ENCODE results near the gene NUAK2. TPM values are rescaled to one million over a fixed set of nuclear protein-coding genes. Genes with fewer than 3 reads are reported as not detected.

NUAK2 gene
- total and polyA plus RNA-seq, 4 donors: 1.3 to 2.4 (median 2.1) TPM

- no peak for DNase-seq (ENCODE audit: low spot score)
- peaks cover 0 to 3% (median under 1%) of the 10 kb centered on the region in 4 donors for H3K4me1 ChIP-seq (ENCODE audit: control insufficient read depth in 4 of 4, insufficient read depth in 4 of 4, low read length in 3 of 4)
- no peak overlapping the region for H3K27ac ChIP-seq (ENCODE audit: low read depth in 1 of 2, low read length in 2 of 2)
- H3K9me3 ChIP-seq (ENCODE audit: control insufficient read depth in 4 of 4, low read length in 3 of 4): no peaks in the 10 kb centered on the region
- no peak overlapping the region for H3K9ac ChIP-seq (ENCODE audit: low read depth in 1 of 2, low read length in 2 of 2)
- H3K36me3 ChIP-seq (ENCODE audit: control insufficient read depth in 4 of 4, insufficient read depth in 3 of 4, low read depth in 1 of 4, low read length in 3 of 4): peaks cover 18 to 44% (median 41%) of the 10 kb centered on the region in 4 donors
- H3K4me3 ChIP-seq (ENCODE audit: low read depth in 1 of 3, low read length in 3 of 3): no peak overlapping the region
- no peaks in the 10 kb centered on the region for H3K27me3 ChIP-seq (ENCODE audit: control insufficient read depth in 4 of 4, insufficient read depth in 4 of 4, low read length in 3 of 4)
- 96% methylated on average over 19 of the region's 19 CpGs for WGBS
- TF ChIP-seq HNF4A (conservative IDR thresholded peaks at IDR 0.05) (no peak), FOXA2 (IDR thresholded peaks at IDR 0.05) (no peak), MAX (IDR thresholded peaks at IDR 0.05) (no peak), YY1 (IDR thresholded peaks at IDR 0.05) (no peak), GABPA (IDR thresholded peaks at IDR 0.05 in 1 of 2, conservative IDR thresholded peaks at IDR 0.05 in 1 of 2) (no peak)
- TF ChIP-seq, protein P1, sequence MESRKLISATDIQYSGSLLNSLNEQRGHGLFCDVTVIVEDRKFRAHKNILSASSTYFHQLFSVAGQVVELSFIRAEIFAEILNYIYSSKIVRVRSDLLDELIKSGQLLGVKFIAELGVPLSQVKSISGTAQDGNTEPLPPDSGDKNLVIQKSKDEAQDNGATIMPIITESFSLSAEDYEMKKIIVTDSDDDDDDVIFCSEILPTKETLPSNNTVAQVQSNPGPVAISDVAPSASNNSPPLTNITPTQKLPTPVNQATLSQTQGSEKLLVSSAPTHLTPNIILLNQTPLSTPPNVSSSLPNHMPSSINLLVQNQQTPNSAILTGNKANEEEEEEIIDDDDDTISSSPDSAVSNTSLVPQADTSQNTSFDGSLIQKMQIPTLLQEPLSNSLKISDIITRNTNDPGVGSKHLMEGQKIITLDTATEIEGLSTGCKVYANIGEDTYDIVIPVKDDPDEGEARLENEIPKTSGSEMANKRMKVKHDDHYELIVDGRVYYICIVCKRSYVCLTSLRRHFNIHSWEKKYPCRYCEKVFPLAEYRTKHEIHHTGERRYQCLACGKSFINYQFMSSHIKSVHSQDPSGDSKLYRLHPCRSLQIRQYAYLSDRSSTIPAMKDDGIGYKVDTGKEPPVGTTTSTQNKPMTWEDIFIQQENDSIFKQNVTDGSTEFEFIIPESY (IDR thresholded peaks at IDR 0.05): no peak
- TF ChIP-seq, protein P2, sequence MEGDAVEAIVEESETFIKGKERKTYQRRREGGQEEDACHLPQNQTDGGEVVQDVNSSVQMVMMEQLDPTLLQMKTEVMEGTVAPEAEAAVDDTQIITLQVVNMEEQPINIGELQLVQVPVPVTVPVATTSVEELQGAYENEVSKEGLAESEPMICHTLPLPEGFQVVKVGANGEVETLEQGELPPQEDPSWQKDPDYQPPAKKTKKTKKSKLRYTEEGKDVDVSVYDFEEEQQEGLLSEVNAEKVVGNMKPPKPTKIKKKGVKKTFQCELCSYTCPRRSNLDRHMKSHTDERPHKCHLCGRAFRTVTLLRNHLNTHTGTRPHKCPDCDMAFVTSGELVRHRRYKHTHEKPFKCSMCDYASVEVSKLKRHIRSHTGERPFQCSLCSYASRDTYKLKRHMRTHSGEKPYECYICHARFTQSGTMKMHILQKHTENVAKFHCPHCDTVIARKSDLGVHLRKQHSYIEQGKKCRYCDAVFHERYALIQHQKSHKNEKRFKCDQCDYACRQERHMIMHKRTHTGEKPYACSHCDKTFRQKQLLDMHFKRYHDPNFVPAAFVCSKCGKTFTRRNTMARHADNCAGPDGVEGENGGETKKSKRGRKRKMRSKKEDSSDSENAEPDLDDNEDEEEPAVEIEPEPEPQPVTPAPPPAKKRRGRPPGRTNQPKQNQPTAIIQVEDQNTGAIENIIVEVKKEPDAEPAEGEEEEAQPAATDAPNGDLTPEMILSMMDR (IDR thresholded peaks at IDR 0.05; ENCODE audit: low read depth, low read length, missing input control): no peak
These were observed 17.4 kb downstream of the NUAK2 start for GRCh38 chr1:205304046-205304694.

DNA sequence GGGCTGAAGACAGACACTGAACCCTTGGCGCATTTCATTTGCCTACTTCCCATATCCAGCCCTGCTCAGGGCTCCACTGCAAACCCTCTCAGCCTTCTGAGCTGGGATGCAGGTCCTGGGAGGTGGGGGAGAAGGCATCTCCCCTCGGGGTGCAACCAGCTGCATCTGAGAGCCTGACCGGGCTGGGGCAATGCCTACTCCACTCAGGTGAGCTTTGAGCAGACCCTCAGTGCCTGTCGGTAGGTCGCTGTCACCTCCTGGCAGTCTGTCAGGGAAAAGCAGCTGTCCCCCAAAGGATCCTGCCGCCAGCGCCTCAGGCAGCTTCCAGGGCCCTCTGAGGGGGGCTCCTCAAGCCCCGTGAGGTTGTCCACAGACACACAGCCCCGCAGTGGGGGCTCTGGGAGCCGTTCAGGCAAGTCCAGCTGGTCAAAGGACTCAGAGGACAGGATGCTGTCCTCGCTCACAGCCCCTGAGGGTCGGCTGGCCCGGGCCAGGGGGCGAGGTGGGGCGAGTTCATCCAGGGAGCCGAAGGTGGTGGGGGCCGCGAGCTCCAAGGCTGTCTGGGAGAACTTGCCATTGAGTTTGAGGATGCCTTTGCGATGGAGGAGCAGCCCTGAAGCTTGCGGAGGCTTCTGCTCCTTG lies 18.2 kb downstream of the NUAK2 start:
- DNase-seq (ENCODE audit: low spot score): no peak
- Histone ChIP-seq H3K4me1 (ENCODE audit: control insufficient read depth in 4 of 4, insufficient read depth in 4 of 4, low read length in 3 of 4) (peaks cover 0 to 3% (median under 1%) of the 10 kb centered on the region in 4 donors), H3K27ac (ENCODE audit: low read depth in 1 of 2, low read length in 2 of 2) (no peak overlapping the region), H3K9ac (ENCODE audit: low read depth in 1 of 2, low read length in 2 of 2) (no peak overlapping the region), H3K36me3 (ENCODE audit: control insufficient read depth in 4 of 4, insufficient read depth in 3 of 4, low read depth in 1 of 4, low read length in 3 of 4) (peaks cover 18 to 44% (median 40%) of the 10 kb centered on the region in 4 donors), H3K27me3 (ENCODE audit: control insufficient read depth in 4 of 4, insufficient read depth in 4 of 4, low read length in 3 of 4) (no peaks in the 10 kb centered on the region), H3K9me3 (ENCODE audit: control insufficient read depth in 4 of 4, low read length in 3 of 4) (no peaks in the 10 kb centered on the region), H3K4me3 (ENCODE audit: low read depth in 1 of 3, low read length in 3 of 3) (no peak overlapping the region)
- TF ChIP-seq, protein P2 (IDR thresholded peaks at IDR 0.05; ENCODE audit: low read depth, low read length, missing input control): no peak
- no peak for TF ChIP-seq NR2F2 (IDR thresholded peaks at IDR 0.05)
- TF ChIP-seq, protein P3, sequence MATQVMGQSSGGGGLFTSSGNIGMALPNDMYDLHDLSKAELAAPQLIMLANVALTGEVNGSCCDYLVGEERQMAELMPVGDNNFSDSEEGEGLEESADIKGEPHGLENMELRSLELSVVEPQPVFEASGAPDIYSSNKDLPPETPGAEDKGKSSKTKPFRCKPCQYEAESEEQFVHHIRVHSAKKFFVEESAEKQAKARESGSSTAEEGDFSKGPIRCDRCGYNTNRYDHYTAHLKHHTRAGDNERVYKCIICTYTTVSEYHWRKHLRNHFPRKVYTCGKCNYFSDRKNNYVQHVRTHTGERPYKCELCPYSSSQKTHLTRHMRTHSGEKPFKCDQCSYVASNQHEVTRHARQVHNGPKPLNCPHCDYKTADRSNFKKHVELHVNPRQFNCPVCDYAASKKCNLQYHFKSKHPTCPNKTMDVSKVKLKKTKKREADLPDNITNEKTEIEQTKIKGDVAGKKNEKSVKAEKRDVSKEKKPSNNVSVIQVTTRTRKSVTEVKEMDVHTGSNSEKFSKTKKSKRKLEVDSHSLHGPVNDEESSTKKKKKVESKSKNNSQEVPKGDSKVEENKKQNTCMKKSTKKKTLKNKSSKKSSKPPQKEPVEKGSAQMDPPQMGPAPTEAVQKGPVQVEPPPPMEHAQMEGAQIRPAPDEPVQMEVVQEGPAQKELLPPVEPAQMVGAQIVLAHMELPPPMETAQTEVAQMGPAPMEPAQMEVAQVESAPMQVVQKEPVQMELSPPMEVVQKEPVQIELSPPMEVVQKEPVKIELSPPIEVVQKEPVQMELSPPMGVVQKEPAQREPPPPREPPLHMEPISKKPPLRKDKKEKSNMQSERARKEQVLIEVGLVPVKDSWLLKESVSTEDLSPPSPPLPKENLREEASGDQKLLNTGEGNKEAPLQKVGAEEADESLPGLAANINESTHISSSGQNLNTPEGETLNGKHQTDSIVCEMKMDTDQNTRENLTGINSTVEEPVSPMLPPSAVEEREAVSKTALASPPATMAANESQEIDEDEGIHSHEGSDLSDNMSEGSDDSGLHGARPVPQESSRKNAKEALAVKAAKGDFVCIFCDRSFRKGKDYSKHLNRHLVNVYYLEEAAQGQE (IDR thresholded peaks at IDR 0.05): no peak
- TF ChIP-seq FOXA1 (IDR thresholded peaks at IDR 0.05): no peak
- no peak for TF ChIP-seq TAF1 (conservative IDR thresholded peaks at IDR 0.05)
- TF ChIP-seq GABPA (IDR thresholded peaks at IDR 0.05 in 1 of 2, conservative IDR thresholded peaks at IDR 0.05 in 1 of 2): no peak
- no peak for TF ChIP-seq ATF3 (IDR thresholded peaks at IDR 0.05)
- no peak for TF ChIP-seq JUND (IDR thresholded peaks at IDR 0.05)
- TF ChIP-seq EGR1 (IDR thresholded peaks at IDR 0.05; ENCODE audit: low read depth in 2 of 2): no peak
- TF ChIP-seq, protein P1 (IDR thresholded peaks at IDR 0.05): no peak
- no peak for TF ChIP-seq HNF4A (conservative IDR thresholded peaks at IDR 0.05)
- no peak for TF ChIP-seq SP1 (IDR thresholded peaks at IDR 0.05)
- no peak for TF ChIP-seq RXRA (IDR thresholded peaks at IDR 0.05)
- 94% methylated on average over 20 of the region's 20 CpGs for WGBS
